Astrocyte of the cerebellum (primary cell): ENCODE measurements around the gene UBE2E1.

Experiments used
- DNase-seq: peaks from one replicate; pipeline ENCODE4 v3.0.0-alpha.2; 2011; ENCODE audit warnings: low read depth
- H3K4me3 ChIP-seq: 2 replicates; pipeline ENCODE4 v1.5.1; 2011; ENCODE audit warnings: mild to moderate bottlenecking, low read depth, low read length, moderate library complexity
- in situ Hi-C: cut with HindIII; loops from 2 replicates; pipeline ENCODE4 v1.10.0; 2017; ENCODE audit warnings: low sequenced_read_pairs
- TF ChIP-seq, protein P1 (sequence below): IDR thresholded peaks from 2 replicates; pipeline ENCODE4 v1.5.1; 2012; ENCODE audit warnings: low read length, low read depth, moderate library complexity, mild to moderate bottlenecking; ENCODE audit errors: missing control alignments

The UBE2E1 gene

DNA sequence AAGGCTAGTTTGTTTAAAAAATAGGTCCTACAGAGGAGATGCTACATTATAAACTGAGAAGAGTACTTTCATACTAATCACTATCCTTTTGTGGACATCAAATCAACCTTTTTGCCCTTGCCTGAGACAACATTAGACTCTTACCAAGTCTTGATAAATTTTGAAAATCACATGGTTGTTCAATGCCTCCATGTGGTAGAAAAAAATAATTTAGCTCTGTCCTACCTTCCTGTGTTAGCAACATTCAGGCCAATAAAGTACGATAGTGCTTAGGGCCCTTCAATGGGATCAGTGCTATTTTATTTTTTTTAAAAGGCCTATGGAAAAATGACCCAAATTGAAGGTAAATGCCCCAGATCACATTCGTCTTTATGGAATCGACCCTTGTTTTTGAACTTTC lies 5.0 kb upstream of the UBE2E1 start:
- H3K4me3 ChIP-seq, result no peak overlapping the region
- TF ChIP-seq, protein P1, sequence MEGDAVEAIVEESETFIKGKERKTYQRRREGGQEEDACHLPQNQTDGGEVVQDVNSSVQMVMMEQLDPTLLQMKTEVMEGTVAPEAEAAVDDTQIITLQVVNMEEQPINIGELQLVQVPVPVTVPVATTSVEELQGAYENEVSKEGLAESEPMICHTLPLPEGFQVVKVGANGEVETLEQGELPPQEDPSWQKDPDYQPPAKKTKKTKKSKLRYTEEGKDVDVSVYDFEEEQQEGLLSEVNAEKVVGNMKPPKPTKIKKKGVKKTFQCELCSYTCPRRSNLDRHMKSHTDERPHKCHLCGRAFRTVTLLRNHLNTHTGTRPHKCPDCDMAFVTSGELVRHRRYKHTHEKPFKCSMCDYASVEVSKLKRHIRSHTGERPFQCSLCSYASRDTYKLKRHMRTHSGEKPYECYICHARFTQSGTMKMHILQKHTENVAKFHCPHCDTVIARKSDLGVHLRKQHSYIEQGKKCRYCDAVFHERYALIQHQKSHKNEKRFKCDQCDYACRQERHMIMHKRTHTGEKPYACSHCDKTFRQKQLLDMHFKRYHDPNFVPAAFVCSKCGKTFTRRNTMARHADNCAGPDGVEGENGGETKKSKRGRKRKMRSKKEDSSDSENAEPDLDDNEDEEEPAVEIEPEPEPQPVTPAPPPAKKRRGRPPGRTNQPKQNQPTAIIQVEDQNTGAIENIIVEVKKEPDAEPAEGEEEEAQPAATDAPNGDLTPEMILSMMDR, result peak; percentile 10
- in situ Hi-C loops, result no loop called here
- no peak for DNase-seq

DNA sequence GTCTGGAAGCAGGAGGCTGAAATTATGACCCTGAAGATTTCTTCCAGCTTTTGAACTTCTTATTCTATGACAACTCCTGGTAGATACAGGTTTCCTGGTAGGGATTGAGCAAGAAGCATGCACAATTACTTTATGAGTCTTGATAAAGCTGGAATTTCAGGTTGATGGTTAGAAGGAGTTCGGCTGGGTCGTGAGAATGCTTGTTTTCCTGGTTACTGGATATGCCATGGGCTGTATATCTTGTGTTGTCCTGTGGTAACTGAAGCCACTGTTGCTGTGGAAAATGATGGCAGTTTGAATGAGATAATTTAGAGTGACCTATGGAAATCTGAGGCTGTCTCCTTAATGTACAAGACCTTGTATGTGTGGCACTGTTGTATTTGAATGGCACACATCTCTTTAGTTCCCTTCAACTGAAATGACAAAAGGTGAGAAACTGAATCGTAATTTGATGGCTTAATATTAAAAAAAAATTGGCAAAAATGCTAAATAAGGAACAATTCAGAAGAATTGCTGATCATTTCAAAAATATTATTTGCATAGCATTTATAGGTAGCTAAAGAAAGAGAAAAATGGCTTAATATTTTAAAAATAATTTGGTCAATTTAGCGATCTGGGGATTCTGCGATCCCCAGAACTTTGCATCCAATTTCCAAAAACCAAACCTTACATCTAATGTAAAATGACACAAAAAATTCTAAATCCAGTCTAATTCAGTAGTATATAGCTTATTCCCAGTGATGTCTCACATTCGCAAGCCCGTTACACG lies 1.1 kb upstream of the UBE2E1 start:
- in situ Hi-C loops, result no loop called here
- TF ChIP-seq, protein P1, result no peak
- no peak for DNase-seq
- no peak overlapping the region for H3K4me3 ChIP-seq

DNA sequence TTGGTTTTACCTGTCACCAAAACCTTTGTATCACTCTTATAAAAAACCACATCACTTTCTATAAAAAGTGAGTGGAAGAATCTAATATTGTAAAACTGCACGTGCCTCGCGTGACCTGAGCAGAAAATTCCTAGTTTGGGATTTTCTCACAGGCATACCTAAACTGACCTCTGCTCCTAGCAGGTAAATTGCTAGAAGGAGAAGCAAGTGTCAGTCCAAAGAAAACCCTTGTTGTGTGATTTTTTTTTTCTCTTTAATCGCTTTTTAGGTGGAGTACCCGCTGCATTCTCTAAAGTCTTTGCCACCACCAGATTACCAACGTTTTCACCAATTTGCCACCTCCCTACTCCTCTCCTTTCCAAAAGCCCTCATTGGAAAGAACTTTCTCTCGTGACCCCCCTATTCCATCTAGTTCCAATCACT lies 534 bp upstream of the UBE2E1 start:
- H3K4me3 ChIP-seq, result peak overlapping the region; percentile 63
- no peak for DNase-seq
- TF ChIP-seq, protein P1, result no peak
- in situ Hi-C loops, result no loop called here

DNA sequence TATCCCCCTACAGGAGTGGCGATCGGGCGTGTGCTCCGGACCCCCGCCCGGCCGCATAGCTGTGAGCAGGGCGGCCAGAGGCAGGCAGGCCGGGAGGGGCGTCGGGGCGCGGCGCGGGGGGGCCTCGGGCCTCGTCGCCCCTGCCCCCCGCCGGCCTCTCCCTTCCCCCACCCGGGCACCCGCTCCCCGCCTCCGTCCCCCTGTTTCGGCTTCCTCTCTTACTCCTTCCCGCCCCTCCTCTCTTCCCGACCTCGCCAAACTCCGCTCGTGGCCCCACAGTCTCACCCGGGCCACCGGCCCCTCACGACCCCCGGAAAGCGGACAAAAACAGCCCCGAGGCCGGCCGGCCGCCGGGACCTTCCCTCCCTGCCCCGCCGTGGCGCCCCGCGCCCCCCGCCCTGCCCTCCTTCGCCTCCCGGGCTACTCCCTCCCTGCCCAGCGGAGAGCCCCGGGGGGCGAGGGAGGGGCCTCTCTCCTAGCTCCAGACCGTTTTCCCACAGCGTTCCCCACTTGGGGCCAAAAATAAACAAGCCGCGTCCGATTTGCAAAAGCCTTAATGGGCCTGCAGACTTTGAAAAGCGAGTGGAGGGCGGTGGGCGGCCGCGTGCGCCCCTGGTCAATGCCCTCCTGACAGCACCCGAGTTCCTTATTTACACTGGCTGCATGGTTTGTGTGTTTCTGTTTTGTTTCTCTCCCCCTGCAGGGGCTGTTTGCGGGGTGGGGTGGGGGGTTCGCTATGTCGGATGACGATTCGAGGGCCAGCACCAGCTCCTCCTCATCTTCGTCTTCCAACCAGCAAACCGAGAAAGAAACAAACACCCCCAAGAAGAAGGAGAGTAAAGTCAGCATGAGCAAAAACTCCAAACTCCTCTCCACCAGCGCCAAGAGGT lies 1.0 kb downstream of the UBE2E1 start:
- in situ Hi-C loops, result no loop called here

DNA sequence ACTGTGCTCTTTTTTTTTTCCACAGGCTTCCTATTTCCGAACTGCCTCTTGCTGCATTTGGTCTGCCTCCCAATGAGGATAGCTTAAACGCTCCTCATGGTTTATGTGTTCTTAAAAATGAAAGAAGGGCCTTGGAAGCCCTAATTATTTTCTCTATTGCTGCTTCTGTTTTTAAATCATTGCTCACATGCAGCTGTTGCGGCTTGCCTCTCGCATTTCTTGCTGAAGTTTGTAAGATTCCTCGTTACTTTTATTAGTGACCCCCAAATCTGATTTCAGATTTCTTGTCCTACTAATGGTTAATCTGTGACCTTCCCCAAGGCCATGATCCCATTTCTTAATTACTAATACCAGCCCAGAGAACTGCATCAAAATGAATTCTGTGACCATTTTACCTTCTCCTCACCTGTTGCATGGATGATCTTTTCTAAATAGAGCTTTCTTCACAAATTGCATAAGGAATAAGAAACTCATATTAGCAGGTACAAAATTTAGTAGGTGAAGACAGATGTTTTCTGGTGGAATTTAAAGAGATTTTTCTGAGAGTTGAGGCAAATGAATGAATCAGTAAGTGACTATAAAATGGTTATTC lies 1.8 kb downstream of the UBE2E1 start:
- TF ChIP-seq, protein P1, result no peak
- in situ Hi-C loops, result no loop called here
- no peak for DNase-seq
- H3K4me3 ChIP-seq, result peak overlapping the region; percentile 63

More for the DNA sequence above, 1.0 kb downstream of the UBE2E1 start:
- H3K4me3 ChIP-seq, result peak overlapping the region; percentile 63
- no peak for DNase-seq
- TF ChIP-seq, protein P1, result no peak

DNA sequence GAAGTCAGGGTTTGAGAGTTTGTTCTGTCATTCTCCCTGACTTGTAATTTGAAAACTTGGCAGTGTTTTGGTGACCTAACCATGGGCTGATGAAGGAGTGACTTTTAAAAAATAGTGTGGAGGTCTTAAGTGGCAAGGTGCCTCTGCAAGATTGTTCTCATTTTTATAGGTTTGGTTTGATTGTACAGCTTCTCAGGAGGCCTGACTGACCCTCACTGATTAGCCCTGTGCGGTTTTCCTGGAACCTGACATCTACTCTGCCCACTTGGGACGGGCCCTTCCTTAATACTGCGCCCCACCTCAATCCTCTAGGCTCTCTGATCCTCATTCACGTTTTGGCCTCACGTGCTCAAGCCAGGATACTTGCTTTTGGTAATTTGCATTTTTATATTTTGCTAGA lies 2.8 kb downstream of the UBE2E1 start:
- in situ Hi-C loops, result no loop called here
- no peak overlapping the region for H3K4me3 ChIP-seq
- no peak for DNase-seq
- TF ChIP-seq, protein P1, result no peak
